ENCODE results near the gene PTPRH.

DNA sequence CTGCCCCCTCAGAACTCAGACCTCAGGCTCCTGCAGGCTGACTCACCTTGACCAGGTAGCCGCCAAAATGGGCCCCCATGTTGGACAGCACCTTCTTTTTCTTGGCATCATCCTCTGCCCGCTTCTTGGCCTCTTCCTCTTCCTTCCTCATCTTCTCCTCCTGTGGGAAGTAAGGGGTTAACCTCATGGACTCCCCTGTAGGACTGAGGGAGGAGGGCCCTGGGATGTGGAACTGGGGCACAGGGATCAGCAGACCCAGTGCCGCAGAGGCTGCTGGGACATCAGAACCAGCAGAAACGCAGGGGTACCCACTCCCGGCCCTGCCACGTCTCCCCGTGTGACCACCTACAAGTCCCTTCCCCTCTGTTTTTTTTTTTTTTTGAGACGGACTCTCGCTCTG is 71.4 kb downstream of the PTPRH start:
- TF ChIP-seq POLR2AphosphoS5 (IDR thresholded peaks at IDR 0.05), result no peak
- TF ChIP-seq POLR2A (IDR thresholded peaks at IDR 0.05), result no peak
- TF ChIP-seq, protein P1, sequence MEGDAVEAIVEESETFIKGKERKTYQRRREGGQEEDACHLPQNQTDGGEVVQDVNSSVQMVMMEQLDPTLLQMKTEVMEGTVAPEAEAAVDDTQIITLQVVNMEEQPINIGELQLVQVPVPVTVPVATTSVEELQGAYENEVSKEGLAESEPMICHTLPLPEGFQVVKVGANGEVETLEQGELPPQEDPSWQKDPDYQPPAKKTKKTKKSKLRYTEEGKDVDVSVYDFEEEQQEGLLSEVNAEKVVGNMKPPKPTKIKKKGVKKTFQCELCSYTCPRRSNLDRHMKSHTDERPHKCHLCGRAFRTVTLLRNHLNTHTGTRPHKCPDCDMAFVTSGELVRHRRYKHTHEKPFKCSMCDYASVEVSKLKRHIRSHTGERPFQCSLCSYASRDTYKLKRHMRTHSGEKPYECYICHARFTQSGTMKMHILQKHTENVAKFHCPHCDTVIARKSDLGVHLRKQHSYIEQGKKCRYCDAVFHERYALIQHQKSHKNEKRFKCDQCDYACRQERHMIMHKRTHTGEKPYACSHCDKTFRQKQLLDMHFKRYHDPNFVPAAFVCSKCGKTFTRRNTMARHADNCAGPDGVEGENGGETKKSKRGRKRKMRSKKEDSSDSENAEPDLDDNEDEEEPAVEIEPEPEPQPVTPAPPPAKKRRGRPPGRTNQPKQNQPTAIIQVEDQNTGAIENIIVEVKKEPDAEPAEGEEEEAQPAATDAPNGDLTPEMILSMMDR (IDR thresholded peaks at IDR 0.05), result no peak

All from transverse colon (tissue), 4 donors.